Right lobe of liver (tissue), 6 donors: ENCODE results near the gene SECISBP2. TPM values are rescaled to one million over a fixed set of nuclear protein-coding genes. Genes with fewer than 3 reads are reported as not detected.

Experiments
- ATAC-seq, 4 donors: fragments of 200-7000 bp; cut with Tn5 transposase; one replicate each; pipeline ENCODE4 v1.9.1; 2020; ENCODE audit warnings: mild to moderate bottlenecking in 4 of 4, moderate library complexity in 4 of 4
- DNase-seq, 3 donors: peaks; one replicate each; pipeline ENCODE4 v3.0.0-alpha.2; 2020
- H3K27ac ChIP-seq, 3 donors: fragments of 200-600 bp; one replicate each; pipeline ENCODE4 v1.8.0; 2022
- H3K27me3 ChIP-seq, 2 donors: fragments of 200-600 bp; one replicate each; pipeline ENCODE4 v1.8.0; 2022
- H3K36me3 ChIP-seq, 4 donors: fragments of 200-600 bp; sonication (generic) in 1 of 4; one replicate each; pipeline versions ENCODE4 v1.5.1 to v1.8.0; 2017 to 2022; ENCODE audit warnings: control low read depth in 1 of 4
- H3K4me1 ChIP-seq, 4 donors: fragments of 200-600 bp; sonication (generic) in 1 of 4; one replicate each; pipeline versions ENCODE4 v1.5.1 to v1.8.0; 2017 to 2022; ENCODE audit warnings: control low read depth in 1 of 4
- H3K4me3 ChIP-seq, 3 donors: fragments of 200-600 bp; one replicate each; pipeline ENCODE4 v1.8.0; 2022
- H3K9me3 ChIP-seq, 4 donors: fragments of 200-600 bp; sonication (generic) in 1 of 4; one replicate each; pipeline versions ENCODE4 v1.5.1 to v1.8.0; 2017 to 2022; ENCODE audit warnings: control low read depth in 1 of 4
- CTCF ChIP-seq, 4 donors: fragments of 200-600 bp in 3 of 4; fragments of 450-650 bp in 1 of 4; IDR thresholded peaks; one replicate each; pipeline versions ENCODE4 v1.5.1 to v1.8.0; 2016 to 2022; ENCODE audit warnings: antibody characterized with exemption in 4 of 4, mild to moderate bottlenecking in 2 of 4
- POLR2A ChIP-seq: fragments of 450-650 bp; IDR thresholded peaks from one replicate; pipeline ENCODE4 v1.6.1; 2017; ENCODE audit warnings: antibody characterized with exemption, mild to moderate bottlenecking
- WGBS: methylation state at CpG from one replicate; pipeline ENCODE4 v1.1.6; 2018; ENCODE audit warnings: low coverage, low lambda C conversion rate; ENCODE audit not compliant: insufficient coverage; ENCODE audit errors: missing lambda C conversion rate; 5-methylcytosine and 5-hydroxymethylcytosine counted together
- intact Hi-C, 2 donors: fragments of 100-400 bp; cut with DNase I; formaldehyde crosslinking; loops; one replicate each; pipeline versions ENCODE4 v1.11.2 to v1.14.1; 2022
- total RNA-seq, 6 experiments: library from RNA; depleted of rRNA in 2 of 6; stranded (reverse); fragments of >200 nt in 2 of 6; fragmentation: NEBNext Ultra II Directional in 3 of 6; extraction: Animal tissue kit (Norgen Biotek cat#: 25700) in 3 of 6; gene quantifications; one replicate each; pipeline versions ENCODE4 v1.1.0 to v1.2.4, GENCODE V29; 2016 to 2023
- donor health status: DM: no; HTN: yes; CAD: no.
- donor health status: DM: no; HTN: no; CAD: no.
- donor health status: DM: no; HTN: no; CAD: no.
- donor health status: DM: no; HTN: yes; CAD: no.
- donor health status: DM: no; HTN: yes; CAD: no.

The SECISBP2 gene
- total RNA-seq, 6 experiments from 2014 or later, result 17.3 to 34.2 (median 26.5) TPM

- ATAC-seq, result no peak
- no peaks in the 10 kb centered on the region for H3K9me3 ChIP-seq
- no peaks in the 10 kb centered on the region for H3K36me3 ChIP-seq
- peak overlapping the region; percentile 63 to 85 (median 70) for H3K27ac ChIP-seq
- no peak overlapping the region for H3K4me3 ChIP-seq
- no peak for DNase-seq
- H3K27me3 ChIP-seq, result no peaks in the 10 kb centered on the region
- intact Hi-C loops, result no loop called here
- 41% methylated on average over 4 of the region's 20 CpGs for WGBS
- TF ChIP-seq CTCF (IDR thresholded peaks at IDR 0.05) (no peak), POLR2A (no peak)
- peaks cover 0 to 40% (median 16%) of the 10 kb centered on the region in 4 donors for H3K4me1 ChIP-seq
These were observed 69.0 kb downstream of the SECISBP2 start for GRCh38 chr9:89387197-89387849.

DNA sequence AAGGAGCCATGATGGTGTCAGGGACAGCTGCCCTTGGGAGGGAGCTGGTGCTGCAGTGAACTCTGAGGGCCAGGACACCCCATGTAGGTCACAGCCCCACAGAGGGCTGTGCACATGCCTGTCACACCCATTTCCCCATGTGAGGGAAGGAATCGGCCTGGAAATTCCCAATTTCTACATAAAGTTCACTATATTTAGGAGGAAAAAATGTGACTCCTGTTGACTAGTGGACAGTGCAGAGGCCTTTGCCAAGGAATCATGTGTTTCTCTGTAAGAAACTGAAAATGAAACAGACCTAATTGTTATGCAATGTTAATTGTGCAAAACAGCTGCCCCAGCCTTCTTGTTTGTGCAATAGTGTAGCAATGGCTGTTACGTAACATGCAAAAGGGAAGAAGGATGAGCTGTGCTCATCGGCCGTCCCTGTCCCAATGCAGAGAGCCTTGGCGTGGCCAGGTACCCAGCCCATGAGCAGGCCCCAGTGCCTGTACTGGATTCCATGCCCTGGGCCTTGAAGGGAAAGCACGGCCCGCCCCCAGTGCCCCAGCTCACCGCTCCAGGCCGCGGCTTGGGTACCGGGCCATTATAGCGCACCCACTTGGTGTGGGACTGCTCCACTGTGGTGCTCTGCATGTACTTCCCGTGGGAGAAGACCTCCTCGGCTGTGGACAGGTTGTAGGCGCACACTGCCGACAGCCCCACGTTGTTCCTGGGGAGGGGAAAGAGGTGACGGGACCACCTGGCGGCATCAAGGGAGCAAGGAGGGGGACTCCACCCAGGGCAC lies 70.0 kb downstream of the SECISBP2 start:
- peak; percentile 70 to 82 (median 79) for DNase-seq
- H3K27ac ChIP-seq, result peak overlapping the region; percentile 63 to 85 (median 70)
- H3K36me3 ChIP-seq, result no peaks in the 10 kb centered on the region
- H3K9me3 ChIP-seq, result no peaks in the 10 kb centered on the region
- 14% methylated on average over 3 of the region's 19 CpGs for WGBS
- H3K4me3 ChIP-seq, result no peak overlapping the region
- intact Hi-C loops, result no loop called here
- H3K4me1 ChIP-seq, result peaks cover 0 to 40% (median 16%) of the 10 kb centered on the region in 4 donors
- no peaks in the 10 kb centered on the region for H3K27me3 ChIP-seq
- peak; percentile 67 to 77 (median 70) for ATAC-seq
- no peak for TF ChIP-seq CTCF (IDR thresholded peaks at IDR 0.05)
- no peak for TF ChIP-seq POLR2A

- TF ChIP-seq POLR2A (no peak), CTCF (IDR thresholded peaks at IDR 0.05) (no peak)
- H3K27me3 ChIP-seq, result no peaks in the 10 kb centered on the region
- no peaks in the 10 kb centered on the region for H3K36me3 ChIP-seq
- DNase-seq (peak in 1 of 3 donors; percentile 48), ATAC-seq (no peak)
- H3K4me1 ChIP-seq, result peaks cover 0 to 40% (median 16%) of the 10 kb centered on the region in 4 donors
- H3K27ac ChIP-seq, result peak overlapping the region in 2 of 3 donors; percentile 70 to 85
- no peak overlapping the region for H3K4me3 ChIP-seq
- 100% methylated on average over 2 of the region's 12 CpGs for WGBS
- intact Hi-C loops, result no loop called here
- no peaks in the 10 kb centered on the region for H3K9me3 ChIP-seq
These were observed 70.5 kb downstream of the SECISBP2 start for GRCh38 chr9:89388868-89389177.

GRCh38 chr9:89390068-89390555 lies 71.8 kb downstream of the SECISBP2 start:
- Histone ChIP-seq H3K4me3 (no peak overlapping the region), H3K36me3 (no peaks in the 10 kb centered on the region), H3K4me1 (peaks cover 0 to 40% (median 16%) of the 10 kb centered on the region in 4 donors), H3K9me3 (no peaks in the 10 kb centered on the region), H3K27me3 (no peaks in the 10 kb centered on the region), H3K27ac (no peak overlapping the region)
- 80% methylated on average over 1 of the region's 10 CpGs for WGBS
- intact Hi-C loops, result loop anchor here in 1 of 2 donors (10.0 kb wide), 1 partner anchor 145 kb away; no protein-coding TSS in a partner anchor
- no peak for DNase-seq
- no peak for ATAC-seq
- TF ChIP-seq POLR2A (no peak), CTCF (IDR thresholded peaks at IDR 0.05) (no peak)
